Osteoblast (primary cell): Measurements from ENCODE around the gene SNCAIP. TPM values are rescaled to one million over a fixed set of nuclear protein-coding genes. Genes with fewer than 3 reads are reported as not detected.
A peak's percentile ranks its signal among the peaks of the same experiment; 100 is the strongest.

ENCODE experiments used
- DNase-seq: peaks from one replicate; pipeline ENCODE4 v3.0.0; 2011; ENCODE audit warnings: low spot score, mixed read lengths; ENCODE audit not compliant: insufficient read length; ENCODE audit errors: missing footprints
- H2AFZ ChIP-seq: 2 replicates; pipeline ENCODE4 v1.6.0; 2011; ENCODE audit warnings: mild to moderate bottlenecking, low read length
- H3K27ac ChIP-seq: 2 replicates; pipeline ENCODE4 v1.5.1; 2011; ENCODE audit warnings: mild to moderate bottlenecking, low read depth, low read length, moderate library complexity
- H3K27me3 ChIP-seq: 2 replicates; pipeline ENCODE4 v1.6.0; 2012; ENCODE audit warnings: mild to moderate bottlenecking, control low read depth, inconsistent platforms, low read length, moderate library complexity; ENCODE audit not compliant: insufficient read depth
- H3K36me3 ChIP-seq: 2 replicates; pipeline ENCODE4 v1.5.1; 2011; ENCODE audit warnings: mild to moderate bottlenecking, low read length, control low read depth, moderate library complexity; ENCODE audit not compliant: insufficient read depth
- H3K4me1 ChIP-seq: 2 replicates; pipeline ENCODE4 v1.5.1; 2011; ENCODE audit warnings: mild to moderate bottlenecking, low read length, control low read depth, moderate library complexity; ENCODE audit not compliant: insufficient read depth
- H3K4me2 ChIP-seq: 2 replicates; pipeline ENCODE4 v1.6.0; 2011; ENCODE audit warnings: mild to moderate bottlenecking, low read length; ENCODE audit not compliant: insufficient read depth
- H3K4me3 ChIP-seq: fragments of 200-600 bp; sonication (generic); 3 replicates; pipeline ENCODE4 v1.5.1; 2012; ENCODE audit warnings: mild to moderate bottlenecking, low read length, inconsistent platforms; ENCODE audit not compliant: insufficient read depth
- H3K79me2 ChIP-seq: 2 replicates; pipeline ENCODE4 v1.6.0; 2012; ENCODE audit warnings: mild to moderate bottlenecking, low read length, control low read depth, inconsistent platforms; ENCODE audit not compliant: insufficient read depth
- H3K9me3 ChIP-seq: 2 replicates; pipeline ENCODE4 v1.5.1; 2011; ENCODE audit warnings: low read depth, low read length, control low read depth
- H4K20me1 ChIP-seq: 2 replicates; pipeline ENCODE4 v1.6.0; 2012; ENCODE audit warnings: mild to moderate bottlenecking, low read length, control low read depth; ENCODE audit not compliant: insufficient read depth
- total RNA-seq: library from RNA; depleted of rRNA; stranded (reverse); fragments of >200 nt; gene quantifications from 2 replicates; pipeline ENCODE4 v1.2.3, GENCODE V29; 2012
- TF ChIP-seq, protein P1 (sequence below): IDR thresholded peaks from 2 replicates; pipeline ENCODE4 v1.5.1; 2011; ENCODE audit warnings: mild to moderate bottlenecking, low read depth, low read length, moderate library complexity; ENCODE audit errors: extremely low read depth

Gene SNCAIP
- total RNA-seq = 6.2 and 8.0 TPM in 2 replicates

DNA sequence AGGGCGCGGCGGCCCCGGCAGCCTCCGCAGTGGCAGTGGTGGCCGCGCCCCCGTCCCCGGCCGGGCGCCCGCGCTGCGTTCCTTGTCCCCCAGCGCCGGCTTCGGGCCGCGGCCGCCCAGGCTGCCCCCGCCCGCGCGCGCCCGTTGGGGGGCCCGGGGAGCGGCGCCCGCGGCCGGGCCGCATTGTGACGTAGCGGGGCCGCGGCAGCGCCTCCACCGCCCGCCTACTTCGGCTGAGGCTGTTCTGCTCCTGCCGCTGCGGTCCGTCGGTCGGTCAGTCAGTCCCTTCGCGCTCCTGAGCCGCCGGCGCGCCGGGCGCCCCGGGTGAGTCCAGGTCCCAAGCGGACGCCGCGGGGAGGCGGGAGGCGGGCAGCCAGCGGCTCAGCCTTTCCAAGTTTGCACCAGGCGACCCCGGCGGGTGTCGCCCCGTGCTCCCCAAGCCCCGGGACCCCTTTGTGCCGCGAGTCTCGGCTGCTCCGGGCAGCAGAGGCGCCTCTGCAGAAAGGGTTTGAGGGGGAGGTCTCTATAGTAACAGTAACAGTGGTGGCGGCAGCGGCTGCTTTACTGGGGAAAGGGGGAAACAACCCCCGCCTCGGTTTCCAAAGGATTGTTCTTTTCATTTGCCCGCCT, at the start of gene SNCAIP:
TSS of gene SNCAIP (plus strand) at position 277 of the 630 bp plus-strand sequence. CDS start 78,898 bp downstream, outside the sequence.
- DNase-seq = peak; percentile 89
- peak within 1 kb of the TSS; percentile 50 for H3K27ac ChIP-seq
- H3K27me3 ChIP-seq = peaks cover 6% of the 10 kb centered on the region
- H3K4me2 ChIP-seq = peak within 1 kb of the TSS; percentile 89
- H2AFZ ChIP-seq = peak within 1 kb of the TSS; percentile 91
- no peaks in the 10 kb centered on the region for H3K9me3 ChIP-seq
- TF ChIP-seq, protein P1, sequence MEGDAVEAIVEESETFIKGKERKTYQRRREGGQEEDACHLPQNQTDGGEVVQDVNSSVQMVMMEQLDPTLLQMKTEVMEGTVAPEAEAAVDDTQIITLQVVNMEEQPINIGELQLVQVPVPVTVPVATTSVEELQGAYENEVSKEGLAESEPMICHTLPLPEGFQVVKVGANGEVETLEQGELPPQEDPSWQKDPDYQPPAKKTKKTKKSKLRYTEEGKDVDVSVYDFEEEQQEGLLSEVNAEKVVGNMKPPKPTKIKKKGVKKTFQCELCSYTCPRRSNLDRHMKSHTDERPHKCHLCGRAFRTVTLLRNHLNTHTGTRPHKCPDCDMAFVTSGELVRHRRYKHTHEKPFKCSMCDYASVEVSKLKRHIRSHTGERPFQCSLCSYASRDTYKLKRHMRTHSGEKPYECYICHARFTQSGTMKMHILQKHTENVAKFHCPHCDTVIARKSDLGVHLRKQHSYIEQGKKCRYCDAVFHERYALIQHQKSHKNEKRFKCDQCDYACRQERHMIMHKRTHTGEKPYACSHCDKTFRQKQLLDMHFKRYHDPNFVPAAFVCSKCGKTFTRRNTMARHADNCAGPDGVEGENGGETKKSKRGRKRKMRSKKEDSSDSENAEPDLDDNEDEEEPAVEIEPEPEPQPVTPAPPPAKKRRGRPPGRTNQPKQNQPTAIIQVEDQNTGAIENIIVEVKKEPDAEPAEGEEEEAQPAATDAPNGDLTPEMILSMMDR = no peak
- peaks cover 14% of the 10 kb centered on the region for H3K4me1 ChIP-seq
- H3K79me2 ChIP-seq = peaks cover 2% of the 10 kb centered on the region
- no peaks in the 10 kb centered on the region for H4K20me1 ChIP-seq
- H3K36me3 ChIP-seq = no peaks in the 10 kb centered on the region
- peak within 1 kb of the TSS; percentile 80 for H3K4me3 ChIP-seq

DNA sequence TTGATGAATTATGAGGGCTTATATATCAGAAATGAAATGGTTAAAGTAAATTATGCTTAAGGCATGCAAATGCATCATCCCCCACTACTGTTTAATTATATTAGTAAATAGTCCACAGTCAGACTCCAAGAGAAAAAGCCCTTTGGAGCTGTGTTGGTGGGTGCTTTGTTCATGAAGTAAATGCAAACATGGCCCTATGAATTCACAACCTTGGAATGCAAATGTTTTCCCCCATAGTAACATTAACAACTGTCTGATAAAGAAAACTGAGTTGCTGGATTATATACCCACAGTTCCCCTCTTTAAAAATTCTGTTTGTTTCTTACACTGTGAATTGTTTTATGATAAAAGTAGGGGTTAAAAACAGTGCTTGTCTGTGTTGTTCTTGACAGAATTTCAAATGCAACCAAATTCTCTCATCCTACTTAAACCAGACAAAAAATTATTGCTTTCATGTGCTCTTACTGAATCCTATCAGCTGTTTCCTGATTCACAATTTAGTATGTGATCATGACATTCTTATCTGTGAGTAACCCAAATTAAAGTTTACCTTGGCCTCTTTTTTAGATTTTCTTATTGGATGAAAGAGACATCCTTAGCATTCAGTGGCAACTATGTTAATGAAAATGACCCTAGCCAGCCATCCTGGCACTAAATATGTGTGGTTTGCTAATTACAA, 48.5 kb upstream of the SNCAIP start:
- Histone ChIP-seq H3K79me2 (no peaks in the 10 kb centered on the region), H4K20me1 (no peaks in the 10 kb centered on the region), H3K27ac (peak overlapping the region; percentile 60), H3K4me3 (no peak overlapping the region), H2AFZ (no peak overlapping the region), H3K27me3 (no peaks in the 10 kb centered on the region), H3K4me1 (peaks cover 38% of the 10 kb centered on the region), H3K9me3 (no peaks in the 10 kb centered on the region), H3K4me2 (peak overlapping the region; percentile 40), H3K36me3 (no peaks in the 10 kb centered on the region)
- peak; percentile 39 for DNase-seq
- TF ChIP-seq, protein P1 = no peak

DNA sequence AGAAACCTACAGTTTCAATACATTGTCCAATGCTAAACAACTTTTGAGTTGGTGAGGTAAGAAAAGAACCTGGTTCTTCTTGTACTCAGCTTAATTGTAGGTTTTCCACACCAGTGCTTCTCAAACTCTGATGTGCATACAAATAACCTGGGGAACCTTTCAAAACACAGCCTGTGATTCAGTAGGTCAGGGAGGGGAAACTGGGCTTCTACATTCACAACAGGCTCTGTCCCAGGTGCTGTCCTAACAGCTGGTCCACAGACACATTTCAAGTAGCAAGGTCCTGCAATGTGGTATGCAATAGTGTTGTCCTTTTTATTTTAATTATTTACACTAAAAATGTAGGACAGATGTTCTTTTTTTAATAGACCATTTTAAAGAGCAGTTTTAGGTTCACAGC, 47.4 kb upstream of the SNCAIP start:
- H3K4me1 ChIP-seq = peaks cover 38% of the 10 kb centered on the region
- DNase-seq = no peak
- H3K4me3 ChIP-seq = no peak overlapping the region
- H2AFZ ChIP-seq = no peak overlapping the region
- H4K20me1 ChIP-seq = no peaks in the 10 kb centered on the region
- no peaks in the 10 kb centered on the region for H3K79me2 ChIP-seq
- TF ChIP-seq, protein P1 = no peak
- H3K27ac ChIP-seq = no peak overlapping the region
- no peak overlapping the region for H3K4me2 ChIP-seq
- H3K9me3 ChIP-seq = no peaks in the 10 kb centered on the region
- no peaks in the 10 kb centered on the region for H3K27me3 ChIP-seq
- H3K36me3 ChIP-seq = no peaks in the 10 kb centered on the region

DNA sequence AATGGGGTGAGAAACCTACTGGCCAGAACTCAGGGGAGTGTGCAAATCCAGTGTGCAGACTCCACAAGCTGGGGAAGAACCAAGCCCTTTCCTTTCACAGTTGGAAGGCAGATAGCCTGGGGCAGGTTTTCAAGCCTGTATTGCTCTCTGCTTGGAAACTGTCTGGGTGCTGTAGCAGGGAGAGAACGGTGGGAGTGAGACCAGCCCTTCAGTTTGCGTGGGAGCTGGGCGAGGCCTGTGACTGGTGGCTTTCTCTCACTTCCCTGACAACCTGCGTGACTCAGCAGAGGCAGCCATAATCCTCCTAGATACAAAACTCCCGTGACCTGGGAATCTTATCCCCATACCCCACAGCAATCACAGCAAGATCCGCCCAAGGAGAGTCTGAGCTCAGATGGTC, 44.9 kb upstream of the SNCAIP start:
- H3K4me2 ChIP-seq = no peak overlapping the region
- DNase-seq = no peak
- H2AFZ ChIP-seq = no peak overlapping the region
- no peaks in the 10 kb centered on the region for H4K20me1 ChIP-seq
- no peaks in the 10 kb centered on the region for H3K9me3 ChIP-seq
- H3K79me2 ChIP-seq = no peaks in the 10 kb centered on the region
- no peaks in the 10 kb centered on the region for H3K36me3 ChIP-seq
- peaks cover 19% of the 10 kb centered on the region for H3K4me1 ChIP-seq
- H3K4me3 ChIP-seq = no peak overlapping the region
- H3K27ac ChIP-seq = no peak overlapping the region
- H3K27me3 ChIP-seq = no peaks in the 10 kb centered on the region
- TF ChIP-seq, protein P1 = no peak
